GM12874 (cell line): ENCODE measurements around the gene MYO9B.

ENCODE experiments used
- TF ChIP-seq, protein P1 (sequence below): IDR thresholded peaks from 2 replicates; pipeline ENCODE4 v1.5.1; 2011; ENCODE audit warnings: low read depth, mild to moderate bottlenecking, control low read depth, low read length, moderate library complexity; ENCODE audit not compliant: insufficient read depth

Gene MYO9B

DNA sequence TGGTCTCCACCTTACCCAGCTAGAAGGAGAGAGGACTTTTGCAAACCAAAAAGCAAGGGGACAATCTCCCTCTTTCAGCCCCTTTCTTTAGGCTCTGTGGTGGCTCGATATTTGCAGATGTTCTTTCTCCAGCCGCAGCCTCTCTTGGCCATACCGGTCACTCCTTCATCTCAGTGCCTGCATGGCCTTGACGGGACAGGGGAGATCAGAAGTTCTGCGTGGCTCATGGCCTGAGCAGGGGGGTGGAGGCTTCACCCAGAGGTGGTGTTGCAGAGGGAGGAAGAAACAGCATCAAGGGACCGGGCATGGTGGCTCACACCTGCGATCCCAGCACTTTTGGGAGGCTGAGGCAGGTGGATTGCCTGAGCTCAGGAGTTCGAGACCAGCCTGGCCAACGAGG lies 53.2 kb downstream of the MYO9B start:
- TF ChIP-seq, protein P1, sequence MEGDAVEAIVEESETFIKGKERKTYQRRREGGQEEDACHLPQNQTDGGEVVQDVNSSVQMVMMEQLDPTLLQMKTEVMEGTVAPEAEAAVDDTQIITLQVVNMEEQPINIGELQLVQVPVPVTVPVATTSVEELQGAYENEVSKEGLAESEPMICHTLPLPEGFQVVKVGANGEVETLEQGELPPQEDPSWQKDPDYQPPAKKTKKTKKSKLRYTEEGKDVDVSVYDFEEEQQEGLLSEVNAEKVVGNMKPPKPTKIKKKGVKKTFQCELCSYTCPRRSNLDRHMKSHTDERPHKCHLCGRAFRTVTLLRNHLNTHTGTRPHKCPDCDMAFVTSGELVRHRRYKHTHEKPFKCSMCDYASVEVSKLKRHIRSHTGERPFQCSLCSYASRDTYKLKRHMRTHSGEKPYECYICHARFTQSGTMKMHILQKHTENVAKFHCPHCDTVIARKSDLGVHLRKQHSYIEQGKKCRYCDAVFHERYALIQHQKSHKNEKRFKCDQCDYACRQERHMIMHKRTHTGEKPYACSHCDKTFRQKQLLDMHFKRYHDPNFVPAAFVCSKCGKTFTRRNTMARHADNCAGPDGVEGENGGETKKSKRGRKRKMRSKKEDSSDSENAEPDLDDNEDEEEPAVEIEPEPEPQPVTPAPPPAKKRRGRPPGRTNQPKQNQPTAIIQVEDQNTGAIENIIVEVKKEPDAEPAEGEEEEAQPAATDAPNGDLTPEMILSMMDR, result no peak

DNA sequence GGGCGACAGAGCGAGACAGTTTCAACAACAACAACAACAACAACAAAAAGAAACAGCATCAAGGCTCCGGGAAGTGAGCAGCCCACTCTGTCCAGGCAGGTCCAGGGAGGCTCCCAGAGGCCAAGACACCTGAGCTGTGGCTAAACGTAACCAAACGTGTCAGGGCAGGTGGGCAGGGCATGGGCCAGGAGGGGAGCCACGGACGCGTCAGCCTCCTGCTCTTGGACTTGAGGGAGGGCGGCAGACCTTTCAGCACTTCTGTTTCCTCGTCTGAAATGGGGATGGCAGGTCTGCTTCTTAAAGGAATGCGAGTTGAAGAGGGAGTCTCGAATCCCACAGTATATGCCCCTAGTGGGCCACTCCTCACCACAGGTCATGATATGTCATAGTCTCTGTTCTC lies 53.8 kb downstream of the MYO9B start:
- TF ChIP-seq, protein P1, result no peak

DNA sequence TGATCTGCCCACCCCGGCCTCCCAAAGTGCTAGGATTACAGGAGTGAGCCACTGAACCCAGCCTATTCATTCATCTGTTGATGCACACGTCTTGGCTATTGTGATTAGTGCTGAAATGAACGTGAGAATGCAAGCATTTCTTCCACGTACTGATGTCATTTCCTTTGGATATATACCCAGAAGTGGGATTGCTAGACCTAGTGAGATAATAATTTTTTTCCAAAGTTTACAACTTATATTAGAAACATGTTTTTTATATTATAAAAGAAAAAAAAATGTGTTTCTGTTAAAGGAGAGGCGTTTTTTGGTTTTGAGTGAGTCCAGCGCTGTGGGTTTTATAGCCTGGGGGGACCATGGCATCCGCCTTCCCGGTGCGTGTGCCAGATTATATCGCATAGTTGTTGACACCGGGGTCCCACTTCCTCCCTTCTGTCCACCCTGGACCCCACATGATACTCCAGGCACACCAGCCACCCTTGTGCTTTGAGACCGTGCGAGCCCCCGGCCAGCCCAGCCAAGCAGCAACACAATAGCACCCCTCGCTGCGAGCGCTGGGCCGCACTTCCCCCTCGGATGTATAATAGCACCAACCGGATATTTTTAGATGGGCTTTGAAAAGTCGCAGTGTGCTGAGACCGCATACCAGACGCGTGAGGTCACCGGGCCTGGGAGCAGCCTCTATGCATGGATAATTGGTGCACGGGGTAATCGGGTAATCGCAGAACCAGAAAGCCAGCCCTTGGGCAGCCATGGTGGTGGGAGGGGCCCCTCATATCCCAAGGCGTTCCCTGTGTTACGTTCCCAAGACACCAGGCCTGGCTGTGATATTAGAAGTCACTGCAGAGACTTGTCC lies 59.6 kb downstream of the MYO9B start:
- TF ChIP-seq, protein P1, result 0 out of 2 replicates have a peak, but pooled peaks have one; percentile 14

DNA sequence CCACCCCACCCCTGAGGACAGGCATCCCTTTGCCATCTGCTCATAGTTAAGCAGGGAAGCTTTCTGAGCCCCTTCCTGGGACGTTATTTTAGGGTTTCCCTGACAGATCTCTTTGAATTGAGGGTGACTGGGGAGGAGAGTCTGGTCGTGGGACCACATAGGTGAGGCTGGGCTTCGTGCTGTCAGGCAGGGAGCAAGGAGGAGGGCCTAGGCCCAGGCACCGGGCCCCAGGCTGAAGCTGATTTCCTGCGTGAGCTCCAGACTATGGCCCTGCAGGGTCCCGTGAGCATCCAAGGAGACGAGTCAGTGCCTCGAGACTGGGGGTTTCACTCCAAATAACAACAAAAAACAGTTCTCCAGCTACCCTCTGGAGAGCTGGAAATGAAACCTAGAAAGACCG lies 60.4 kb downstream of the MYO9B start:
- TF ChIP-seq, protein P1, result no peak

DNA sequence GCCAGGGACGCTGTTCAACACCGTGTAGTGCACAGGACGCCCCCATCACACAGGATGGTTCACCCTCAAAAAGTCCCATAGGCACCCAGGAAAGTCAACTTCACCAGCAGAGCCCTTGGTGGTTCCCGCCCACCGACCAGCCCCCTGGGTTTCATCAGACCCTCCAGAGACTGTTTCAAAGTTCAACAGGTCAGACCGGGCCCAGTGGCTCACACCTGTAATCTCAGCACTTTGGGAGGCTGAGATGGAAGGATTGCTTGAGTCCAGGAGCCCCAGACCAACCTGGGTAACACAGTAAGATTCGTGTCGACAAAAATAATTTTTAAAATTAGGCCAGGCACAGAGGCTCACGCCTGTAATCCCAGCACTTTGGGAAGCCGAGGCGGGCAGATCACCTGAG lies 61.0 kb downstream of the MYO9B start:
- TF ChIP-seq, protein P1, result no peak

DNA sequence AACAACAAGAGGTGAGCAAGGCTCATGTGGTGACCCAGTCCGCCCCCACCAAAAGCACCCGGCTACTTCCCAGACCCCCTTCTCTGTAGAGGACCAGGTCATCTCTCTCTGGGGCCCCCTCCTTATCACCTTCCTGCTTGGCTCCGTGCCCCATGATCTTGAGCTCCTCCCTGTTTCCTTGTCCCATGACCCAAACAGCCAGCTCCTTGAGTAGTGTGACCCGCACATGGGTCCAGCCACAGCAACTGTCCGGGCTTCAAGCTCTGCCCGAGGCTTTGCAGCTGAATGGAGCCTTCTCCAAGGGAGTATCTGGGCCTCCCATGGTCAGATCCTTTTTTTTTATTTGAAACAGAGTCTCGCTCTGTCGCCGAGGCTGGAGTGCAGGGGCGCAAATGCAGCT lies 61.8 kb downstream of the MYO9B start:
- TF ChIP-seq, protein P1, result no peak

DNA sequence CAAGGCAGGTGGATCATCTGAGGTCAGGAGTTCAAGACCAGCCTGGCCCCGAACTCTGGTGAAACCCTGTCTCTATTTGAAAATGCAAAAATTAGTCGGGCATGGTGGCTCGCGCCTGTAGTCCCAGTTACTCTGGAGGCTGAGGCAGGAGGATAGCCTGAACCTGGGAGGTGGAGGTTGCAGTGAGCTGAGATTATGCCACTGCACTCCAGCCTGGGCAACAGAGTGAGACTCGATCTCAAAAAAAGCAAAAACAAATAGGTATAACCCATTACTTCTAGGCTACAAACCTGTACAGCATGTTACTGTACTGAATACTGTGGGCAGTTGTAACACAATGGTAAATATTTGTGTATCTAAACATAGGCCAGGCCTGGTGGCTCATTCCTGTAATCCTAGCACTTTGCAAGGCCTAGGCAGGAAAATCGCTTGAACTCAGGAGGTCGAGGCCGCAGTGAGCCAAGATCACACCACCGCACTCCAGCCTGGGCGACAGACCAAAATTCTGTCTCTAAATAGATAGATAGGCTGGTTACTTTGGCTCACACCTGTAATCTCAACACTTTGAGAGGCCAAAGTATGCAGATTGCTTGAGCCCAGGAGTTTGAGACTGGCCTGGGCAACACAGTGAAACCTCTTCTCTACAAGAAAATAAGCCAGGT lies 63.5 kb downstream of the MYO9B start:
- TF ChIP-seq, protein P1, result no peak
